Muscle layer of duodenum (tissue), 2 donors: ENCODE measurements around the gene STRBP.
"Not testable (repeated sequence)": the region's sequence is repeated elsewhere in the genome, so short reads cannot be mapped to it uniquely, and the experiment has no call there.

ENCODE experiments used
- H3K27ac ChIP-seq: one replicate; pipeline ENCODE4 v1.7.0; 2013; ENCODE audit warnings: mild to moderate bottlenecking, low read length
- H3K27me3 ChIP-seq: one replicate; pipeline ENCODE4 v1.7.0; 2013; ENCODE audit warnings: low read depth, mild to moderate bottlenecking, control low read depth, low read length
- H3K36me3 ChIP-seq, 2 donors: one replicate each; pipeline ENCODE4 v1.7.0; 2013; ENCODE audit warnings: low read length in 2 of 2, control low read depth in 1 of 2, mild to moderate bottlenecking in 1 of 2; ENCODE audit not compliant: insufficient read depth in 2 of 2, control insufficient read depth in 1 of 2
- H3K4me1 ChIP-seq, 2 donors: one replicate each; pipeline ENCODE4 v1.7.0; 2013; ENCODE audit warnings: low read length in 2 of 2, mild to moderate bottlenecking in 2 of 2, control low read depth in 1 of 2, moderate library complexity in 1 of 2; ENCODE audit not compliant: insufficient read depth in 2 of 2, control insufficient read depth in 1 of 2
- H3K4me3 ChIP-seq, 2 donors: one replicate each; pipeline ENCODE4 v1.7.0; 2013; ENCODE audit warnings: low read length in 2 of 2, low read depth in 1 of 2, mild to moderate bottlenecking in 1 of 2
- H3K9me3 ChIP-seq, 2 donors: one replicate each; pipeline ENCODE4 v1.7.0; 2013; ENCODE audit warnings: low read length in 2 of 2, control low read depth in 1 of 2, mild to moderate bottlenecking in 1 of 2; ENCODE audit not compliant: control insufficient read depth in 1 of 2
- donor health status: healthy.

STRBP gene

DNA sequence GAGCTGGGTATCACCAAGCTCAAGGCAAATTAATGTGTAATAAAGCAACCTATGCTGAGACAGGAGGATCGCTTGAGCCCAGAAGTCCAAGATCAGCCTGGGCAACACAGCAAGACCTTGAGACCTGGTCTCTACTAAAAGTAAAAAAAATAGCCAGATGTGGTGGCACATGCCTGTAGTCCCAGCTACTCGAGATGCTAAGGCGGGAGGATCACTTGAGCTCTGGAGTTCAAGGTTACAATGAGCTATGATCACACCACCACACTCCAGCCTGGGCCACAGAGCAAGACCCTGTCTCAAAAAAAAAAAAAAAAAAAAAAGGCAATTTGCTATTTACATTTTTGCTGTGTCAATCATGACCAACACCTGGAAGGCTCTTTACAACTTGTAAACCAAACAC lies 5.2 kb downstream of the STRBP start:
- Histone ChIP-seq H3K27me3 (no peaks in the 10 kb centered on the region), H3K4me3 (no peak overlapping the region), H3K27ac (no peak overlapping the region), H3K36me3 (no peaks in the 10 kb centered on the region), H3K4me1 (peaks cover 0 to 6% of the 10 kb centered on the region in 2 donors), H3K9me3 (no peaks in the 10 kb centered on the region)

GRCh38 chr9:123262338-123262737 lies 6.0 kb downstream of the STRBP start:
- Histone ChIP-seq H3K4me1 (peaks cover 0 to 3% of the 10 kb centered on the region in 2 donors), H3K4me3 (no peak overlapping the region), H3K27me3 (no peaks in the 10 kb centered on the region), H3K27ac (no peak overlapping the region), H3K9me3 (no peaks in the 10 kb centered on the region), H3K36me3 (no peaks in the 10 kb centered on the region)

GRCh38 chr9:123261006-123261677 lies 7.2 kb downstream of the STRBP start:
- Histone ChIP-seq H3K27ac (no peak overlapping the region), H3K4me3 (no peak overlapping the region), H3K36me3 (no peaks in the 10 kb centered on the region), H3K27me3 (no peaks in the 10 kb centered on the region), H3K9me3 (no peaks in the 10 kb centered on the region), H3K4me1 (no peaks in the 10 kb centered on the region)

DNA sequence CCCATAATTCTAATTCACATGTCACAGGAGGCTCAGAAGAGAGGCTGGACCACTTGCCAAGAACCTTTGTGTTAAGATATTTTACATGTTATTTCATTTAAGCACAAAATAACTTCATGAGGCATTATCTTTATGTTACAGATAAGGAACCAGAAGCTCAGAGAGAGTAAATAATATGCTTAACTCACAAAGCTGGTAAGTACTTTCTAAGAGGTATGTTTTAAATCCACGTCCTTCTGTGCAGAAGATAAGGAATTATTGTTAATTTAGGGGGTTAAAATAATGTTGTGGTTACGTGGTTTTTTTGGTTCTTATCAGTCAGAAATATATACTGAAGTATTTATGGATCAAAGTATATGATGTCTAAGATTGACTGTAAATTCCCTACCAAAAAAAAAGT lies 8.0 kb downstream of the STRBP start:
- Histone ChIP-seq H3K4me3 (no peak overlapping the region), H3K9me3 (no peaks in the 10 kb centered on the region), H3K4me1 (no peaks in the 10 kb centered on the region), H3K27me3 (no peaks in the 10 kb centered on the region), H3K36me3 (no peaks in the 10 kb centered on the region), H3K27ac (no peak overlapping the region)

- H3K4me3 ChIP-seq, result no peak overlapping the region
- H3K9me3 ChIP-seq, result no peaks in the 10 kb centered on the region
- H3K27me3 ChIP-seq, result no peaks in the 10 kb centered on the region
- H3K27ac ChIP-seq, result no peak overlapping the region
- H3K4me1 ChIP-seq, result no peaks in the 10 kb centered on the region
- H3K36me3 ChIP-seq, result no peaks in the 10 kb centered on the region
Measured at GRCh38 chr9:123257276-123257675, 11.1 kb downstream of the STRBP start.

- no peaks in the 10 kb centered on the region for H3K36me3 ChIP-seq
- no peak overlapping the region for H3K27ac ChIP-seq
- no peaks in the 10 kb centered on the region for H3K4me1 ChIP-seq
- H3K27me3 ChIP-seq, result no peaks in the 10 kb centered on the region
- H3K4me3 ChIP-seq, result no peak overlapping the region
- no peaks in the 10 kb centered on the region for H3K9me3 ChIP-seq
Measured at GRCh38 chr9:123255718-123256117, 12.7 kb downstream of the STRBP start.

- no peaks in the 10 kb centered on the region for H3K36me3 ChIP-seq
- H3K9me3 ChIP-seq, result no peaks in the 10 kb centered on the region
- no peaks in the 10 kb centered on the region for H3K4me1 ChIP-seq
- no peaks in the 10 kb centered on the region for H3K27me3 ChIP-seq
- H3K27ac ChIP-seq, result no peak overlapping the region
- no peak overlapping the region for H3K4me3 ChIP-seq
Measured at GRCh38 chr9:123253204-123253603, 15.2 kb downstream of the STRBP start.

DNA sequence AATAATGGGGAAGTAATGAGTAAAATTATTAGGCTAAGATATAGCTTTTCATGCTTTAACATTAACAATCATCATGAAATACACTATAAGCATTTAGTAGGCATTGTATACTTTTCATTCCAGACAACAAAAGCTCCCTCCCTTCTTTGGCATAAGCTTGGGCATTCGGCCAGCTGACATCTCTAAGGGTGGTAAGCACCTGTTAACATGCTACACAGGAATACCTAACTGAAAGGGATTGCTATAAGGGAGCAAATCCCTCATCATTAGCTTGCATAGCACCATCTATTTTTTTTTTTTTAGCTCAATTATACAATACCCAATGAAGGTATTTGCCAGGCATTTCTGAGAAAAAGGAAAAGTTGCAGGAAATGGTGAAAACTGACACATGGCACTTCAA lies 16.6 kb downstream of the STRBP start:
- no peaks in the 10 kb centered on the region for H3K27me3 ChIP-seq
- H3K4me3 ChIP-seq, result no peak overlapping the region
- no peak overlapping the region for H3K27ac ChIP-seq
- no peaks in the 10 kb centered on the region for H3K9me3 ChIP-seq
- H3K36me3 ChIP-seq, result no peaks in the 10 kb centered on the region
- no peaks in the 10 kb centered on the region for H3K4me1 ChIP-seq

- Histone ChIP-seq H3K36me3 (no peaks in the 10 kb centered on the region), H3K27me3 (no peaks in the 10 kb centered on the region), H3K9me3 (no peaks in the 10 kb centered on the region), H3K4me1 (no peaks in the 10 kb centered on the region), H3K27ac (no peak overlapping the region), H3K4me3 (no peak overlapping the region)
Measured at GRCh38 chr9:123251324-123251723, 17.1 kb downstream of the STRBP start.

- H3K9me3 ChIP-seq, result no peaks in the 10 kb centered on the region
- no peaks in the 10 kb centered on the region for H3K27me3 ChIP-seq
- H3K36me3 ChIP-seq, result no peaks in the 10 kb centered on the region
- H3K4me3 ChIP-seq, result no peak overlapping the region
- H3K4me1 ChIP-seq, result no peaks in the 10 kb centered on the region
- no peak overlapping the region for H3K27ac ChIP-seq
Measured at GRCh38 chr9:123250504-123250903, 17.9 kb downstream of the STRBP start.

- not testable (repeated sequence) for H3K36me3 ChIP-seq, H3K9me3 ChIP-seq, H3K4me1 ChIP-seq, H3K27me3 ChIP-seq, H3K27ac ChIP-seq, H3K4me3 ChIP-seq
Measured at GRCh38 chr9:123249162-123249561, 19.2 kb downstream of the STRBP start.

DNA sequence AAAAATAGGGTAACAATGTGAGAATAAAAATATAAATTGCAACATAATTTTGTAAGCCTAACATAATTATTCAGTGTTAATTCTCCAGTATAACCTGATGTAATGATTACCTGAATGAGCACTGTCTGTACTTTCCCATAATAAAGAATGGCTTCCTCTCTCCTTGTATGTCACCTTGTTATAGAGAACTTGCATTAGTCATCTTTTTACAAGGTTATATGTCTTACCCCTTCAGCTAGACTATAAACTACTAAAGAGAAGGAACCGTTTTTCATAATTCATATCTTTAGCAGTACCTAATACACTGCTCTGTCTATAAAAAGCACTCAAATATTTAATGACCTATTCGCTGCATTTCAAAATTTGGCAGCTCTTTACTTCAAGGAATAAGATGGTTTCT lies 19.8 kb downstream of the STRBP start:
- Histone ChIP-seq H3K9me3 (no peaks in the 10 kb centered on the region), H3K4me3 (no peak overlapping the region), H3K27ac (no peak overlapping the region), H3K36me3 (no peaks in the 10 kb centered on the region), H3K4me1 (no peaks in the 10 kb centered on the region), H3K27me3 (no peaks in the 10 kb centered on the region)
